ENCODE data around the gene CFAP300. TPM values are rescaled to one million over a fixed set of nuclear protein-coding genes. Genes with fewer than 3 reads are reported as not detected.

Gene CFAP300
- total and polyA plus RNA-seq, 8 donors, result 1.2 to 3.6 (median 1.8) TPM; not detected in 2

GRCh38 chr11:102115557-102115956 is 68.3 kb downstream of the CFAP300 start:
- intact Hi-C loops (cut with DNase I; ENCODE audit: low total_unique reads), result no loop called here
- Histone ChIP-seq H3K4me3 (peak overlapping the region in 1 of 4 donors; percentile 2), H3K27ac (peak overlapping the region; percentile 40 to 60 (median 49)), H3K27me3 (peaks cover 0 to 11% (median 5%) of the 10 kb centered on the region in 3 donors), H3K36me3 (peaks cover 0 to 11% (median 5%) of the 10 kb centered on the region in 4 donors), H3K9me3 (no peaks in the 10 kb centered on the region), H3K4me1 (peaks cover 37 to 84% (median 71%) of the 10 kb centered on the region in 4 donors)
- TF ChIP-seq POLR2A (IDR thresholded peaks at IDR 0.05) (no peak), POLR2AphosphoS5 (IDR thresholded peaks at IDR 0.05) (peak in 2 of 3 donors; percentile 48 to 72)
- DNase-seq, result peak in 1 of 2 donors; percentile 73

DNA sequence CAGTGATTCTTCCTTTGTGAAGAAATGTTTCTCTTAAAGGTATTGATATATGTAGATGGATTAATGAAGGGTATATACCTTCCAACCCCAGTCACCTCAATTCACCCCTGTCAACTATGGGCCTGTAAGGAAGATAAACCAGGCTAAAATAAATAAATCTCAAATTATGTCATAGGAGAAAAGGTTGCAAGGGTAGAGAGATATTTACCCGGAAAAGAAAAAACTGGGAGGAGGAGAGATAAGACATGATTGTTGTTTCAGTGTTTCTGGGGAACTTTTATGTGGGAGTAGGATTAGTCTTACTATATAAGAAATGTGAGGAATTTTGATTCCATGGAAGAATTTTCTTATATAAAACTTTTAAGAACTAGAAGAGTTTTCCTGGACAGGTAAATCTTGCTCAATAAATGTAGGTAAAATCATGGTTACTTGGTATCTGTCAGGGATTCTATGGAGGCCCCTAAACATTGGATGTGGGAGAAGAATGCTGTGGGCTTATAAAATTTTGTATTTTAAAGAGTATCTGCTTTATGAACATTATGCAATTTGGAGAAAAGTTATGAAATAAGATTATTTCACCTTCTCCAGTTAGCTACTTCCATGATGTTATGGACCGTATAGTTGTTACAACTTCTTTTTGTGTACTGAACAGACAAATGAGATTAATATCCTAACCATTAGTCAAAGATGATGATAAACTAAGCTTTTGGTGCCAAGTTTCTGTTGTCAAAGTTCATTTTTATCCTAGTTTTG is 69.4 kb downstream of the CFAP300 start:
- H3K4me1 ChIP-seq, result peaks cover 37 to 95% (median 72%) of the 10 kb centered on the region in 4 donors
- no peak for TF ChIP-seq EP300 (IDR thresholded peaks at IDR 0.05)
- no peak for TF ChIP-seq POLR2AphosphoS5 (IDR thresholded peaks at IDR 0.05)
- TF ChIP-seq POLR2A (IDR thresholded peaks at IDR 0.05), result no peak
- TF ChIP-seq, protein P1, sequence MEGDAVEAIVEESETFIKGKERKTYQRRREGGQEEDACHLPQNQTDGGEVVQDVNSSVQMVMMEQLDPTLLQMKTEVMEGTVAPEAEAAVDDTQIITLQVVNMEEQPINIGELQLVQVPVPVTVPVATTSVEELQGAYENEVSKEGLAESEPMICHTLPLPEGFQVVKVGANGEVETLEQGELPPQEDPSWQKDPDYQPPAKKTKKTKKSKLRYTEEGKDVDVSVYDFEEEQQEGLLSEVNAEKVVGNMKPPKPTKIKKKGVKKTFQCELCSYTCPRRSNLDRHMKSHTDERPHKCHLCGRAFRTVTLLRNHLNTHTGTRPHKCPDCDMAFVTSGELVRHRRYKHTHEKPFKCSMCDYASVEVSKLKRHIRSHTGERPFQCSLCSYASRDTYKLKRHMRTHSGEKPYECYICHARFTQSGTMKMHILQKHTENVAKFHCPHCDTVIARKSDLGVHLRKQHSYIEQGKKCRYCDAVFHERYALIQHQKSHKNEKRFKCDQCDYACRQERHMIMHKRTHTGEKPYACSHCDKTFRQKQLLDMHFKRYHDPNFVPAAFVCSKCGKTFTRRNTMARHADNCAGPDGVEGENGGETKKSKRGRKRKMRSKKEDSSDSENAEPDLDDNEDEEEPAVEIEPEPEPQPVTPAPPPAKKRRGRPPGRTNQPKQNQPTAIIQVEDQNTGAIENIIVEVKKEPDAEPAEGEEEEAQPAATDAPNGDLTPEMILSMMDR (IDR thresholded peaks at IDR 0.05), result no peak
- peak overlapping the region in 1 of 4 donors; percentile 2 for H3K4me3 ChIP-seq
- peaks cover 0 to 11% (median 5%) of the 10 kb centered on the region in 4 donors for H3K36me3 ChIP-seq
- DNase-seq, result peak in 1 of 2 donors; percentile 34
- H3K27me3 ChIP-seq, result peaks cover 0 to under 1% (median 0%) of the 10 kb centered on the region in 3 donors
- intact Hi-C loops (cut with DNase I; ENCODE audit: low total_unique reads), result no loop called here
- peak overlapping the region in 4 of 5 donors; percentile 40 to 60 (median 54) for H3K27ac ChIP-seq
- H3K9me3 ChIP-seq, result no peaks in the 10 kb centered on the region
- 34 to 48% (median 43%) methylated on average over 2 of the region's 2 CpGs for WGBS, 5 donors

GRCh38 chr11:102117472-102118113 is 70.4 kb downstream of the CFAP300 start:
- TF ChIP-seq POLR2AphosphoS5 (IDR thresholded peaks at IDR 0.05) (no peak), EP300 (IDR thresholded peaks at IDR 0.05) (no peak), POLR2A (IDR thresholded peaks at IDR 0.05) (no peak)
- TF ChIP-seq, protein P1 (IDR thresholded peaks at IDR 0.05), result no peak
- peak overlapping the region in 3 of 5 donors; percentile 27 to 59 (median 37) for H3K27ac ChIP-seq
- H3K27me3 ChIP-seq, result no peaks in the 10 kb centered on the region
- no peak for DNase-seq
- peaks cover 0 to 16% (median 5%) of the 10 kb centered on the region in 4 donors for H3K36me3 ChIP-seq
- peaks cover 37 to 96% (median 72%) of the 10 kb centered on the region in 4 donors for H3K4me1 ChIP-seq
- intact Hi-C loops (cut with DNase I; ENCODE audit: low total_unique reads), result no loop called here
- no peaks in the 10 kb centered on the region for H3K9me3 ChIP-seq
- no peak overlapping the region for H3K4me3 ChIP-seq
- WGBS, 5 donors, result 11 to 21% (median 18%) methylated on average over 4 of the region's 4 CpGs

GRCh38 chr11:102118937-102119336 is 71.7 kb downstream of the CFAP300 start:
- peak overlapping the region in 2 of 5 donors; percentile 28 to 59 for H3K27ac ChIP-seq
- DNase-seq, result peak in 1 of 2 donors; percentile 29
- no peaks in the 10 kb centered on the region for H3K27me3 ChIP-seq
- H3K4me3 ChIP-seq, result no peak overlapping the region
- H3K9me3 ChIP-seq, result no peaks in the 10 kb centered on the region
- peaks cover 0 to 16% (median 5%) of the 10 kb centered on the region in 4 donors for H3K36me3 ChIP-seq
- intact Hi-C loops (cut with DNase I; ENCODE audit: low total_unique reads), result no loop called here
- TF ChIP-seq EP300 (IDR thresholded peaks at IDR 0.05) (no peak), POLR2AphosphoS5 (IDR thresholded peaks at IDR 0.05) (no peak), POLR2A (IDR thresholded peaks at IDR 0.05) (no peak)
- TF ChIP-seq, protein P1 (IDR thresholded peaks at IDR 0.05), result no peak
- 12 to 34% (median 22%) methylated on average over 3 of the region's 3 CpGs for WGBS, 5 donors
- peaks cover 32 to 83% (median 62%) of the 10 kb centered on the region in 4 donors for H3K4me1 ChIP-seq

Measured in stomach (tissue), 9 donors.